Umbilical cord (tissue), 2 donors: Measurements from ENCODE around the gene CD9. TPM values are rescaled to one million over a fixed set of nuclear protein-coding genes. Genes with fewer than 3 reads are reported as not detected.
"Not testable (repeated sequence)": the region's sequence is repeated elsewhere in the genome, so short reads cannot be mapped to it uniquely, and the experiment has no call there.

Source experiments
- DNase-seq: peaks from one replicate; pipeline ENCODE4 v3.0.0-alpha.2; 2015; ENCODE audit warnings: low spot score
- total RNA-seq: library from RNA; depleted of rRNA; stranded (reverse); fragments of >200 nt; gene quantifications from one replicate; pipeline ENCODE4 v1.2.3, GENCODE V29; 2014; ENCODE audit warnings: low replicate concordance; ENCODE audit not compliant: insufficient read depth

The CD9 gene, protein sequence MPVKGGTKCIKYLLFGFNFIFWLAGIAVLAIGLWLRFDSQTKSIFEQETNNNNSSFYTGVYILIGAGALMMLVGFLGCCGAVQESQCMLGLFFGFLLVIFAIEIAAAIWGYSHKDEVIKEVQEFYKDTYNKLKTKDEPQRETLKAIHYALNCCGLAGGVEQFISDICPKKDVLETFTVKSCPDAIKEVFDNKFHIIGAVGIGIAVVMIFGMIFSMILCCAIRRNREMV
- 442 TPM for total RNA-seq

GRCh38 chr12:6200256-6201212 is at the start of gene CD9:
Gene CD9, plus strand, starts transcription at chr12:6200400. Its CDS starts 100 bp downstream, at chr12:6200500.
- DNase-seq: peak; percentile 66

GRCh38 chr12:6154730-6155459 is 45.3 kb upstream of the CD9 start:
- DNase-seq: no peak

DNA sequence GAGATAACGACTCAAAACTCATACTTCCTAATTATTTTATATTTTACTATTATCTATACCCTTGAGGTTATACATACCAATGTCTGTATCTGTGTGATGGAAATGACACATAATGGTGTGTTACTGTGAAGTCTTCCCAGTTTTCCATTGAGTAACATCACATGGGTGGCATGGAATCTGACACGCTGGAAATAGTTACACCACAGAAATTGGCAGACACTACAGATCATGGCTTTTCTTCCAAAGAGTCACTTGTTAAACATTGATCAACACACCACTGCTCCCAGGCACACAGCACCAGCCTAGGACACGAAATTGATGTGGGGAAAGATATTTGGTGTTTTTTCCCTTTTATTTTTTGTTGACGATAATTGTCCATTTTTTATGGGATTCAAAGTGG is 42.7 kb upstream of the CD9 start:
- no peak for DNase-seq

GRCh38 chr12:6158255-6158654 is 41.9 kb upstream of the CD9 start:
- DNase-seq: no peak

DNA sequence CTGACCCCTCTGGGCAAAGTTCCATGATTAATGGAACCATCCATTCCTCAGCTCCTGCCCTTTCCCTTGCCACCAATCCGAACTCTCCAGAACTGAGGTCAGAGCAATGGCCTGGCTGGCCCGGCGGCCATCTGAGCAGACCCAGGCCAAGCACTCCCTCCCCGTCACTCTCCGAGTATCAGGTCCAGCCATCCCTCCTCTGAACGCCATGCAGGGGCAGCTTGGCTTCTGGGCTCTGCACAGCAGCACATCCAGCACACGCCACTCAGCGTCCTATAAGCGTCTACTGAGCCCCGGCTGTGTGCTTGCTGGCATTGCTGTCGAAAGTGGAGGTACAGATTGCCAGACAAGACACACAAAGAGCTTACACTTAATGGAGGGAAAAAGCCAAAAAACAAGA is 41.5 kb upstream of the CD9 start:
- DNase-seq: no peak

DNA sequence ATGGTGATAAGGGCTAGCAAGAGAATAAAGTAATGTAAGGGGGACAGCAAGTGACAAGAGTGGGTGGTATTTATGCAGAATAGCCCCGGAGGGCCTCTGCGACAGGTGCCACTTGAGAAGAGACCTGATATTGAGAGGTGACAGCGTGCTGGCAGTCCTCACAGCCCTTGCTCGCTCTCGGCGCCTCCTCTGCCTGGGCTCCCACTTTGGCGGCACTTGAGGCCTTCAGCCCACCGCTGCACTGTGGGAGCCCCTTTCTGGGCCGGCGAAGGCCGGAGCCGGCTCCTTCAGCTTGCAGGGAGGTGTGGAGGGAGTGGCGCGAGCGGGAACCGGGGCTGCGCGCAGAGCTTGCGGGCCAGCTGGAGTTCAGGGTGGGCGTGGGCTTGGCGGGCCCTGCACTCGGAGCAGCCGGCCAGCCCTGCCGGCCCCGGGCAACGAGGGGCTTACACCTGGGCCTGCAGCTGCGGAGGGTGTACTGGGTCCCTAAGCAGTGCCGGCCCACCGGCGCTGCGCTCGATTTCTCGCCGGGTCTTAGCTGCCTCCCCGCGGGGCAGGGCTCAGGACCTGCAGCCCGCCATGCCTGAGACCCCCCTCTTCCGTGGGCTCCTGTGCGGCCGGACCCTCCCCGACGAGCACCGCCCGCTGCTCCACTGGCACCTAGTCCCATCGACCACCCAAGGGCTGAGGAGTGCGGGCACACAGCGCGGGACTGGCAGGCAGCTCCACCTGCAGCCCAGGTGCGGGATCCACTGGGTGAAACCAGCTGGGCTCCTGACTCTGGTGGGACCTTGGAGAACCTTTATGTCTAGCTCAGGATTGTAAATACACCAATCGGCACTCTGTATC is 40.8 kb upstream of the CD9 start:
- DNase-seq: not testable (repeated sequence)

- DNase-seq: not testable (repeated sequence)
Measured at GRCh38 chr12:6160049-6160649, 40.1 kb upstream of the CD9 start.

- peak; percentile 53 for DNase-seq
Measured at GRCh38 chr12:6161124-6161882, 38.9 kb upstream of the CD9 start.

DNA sequence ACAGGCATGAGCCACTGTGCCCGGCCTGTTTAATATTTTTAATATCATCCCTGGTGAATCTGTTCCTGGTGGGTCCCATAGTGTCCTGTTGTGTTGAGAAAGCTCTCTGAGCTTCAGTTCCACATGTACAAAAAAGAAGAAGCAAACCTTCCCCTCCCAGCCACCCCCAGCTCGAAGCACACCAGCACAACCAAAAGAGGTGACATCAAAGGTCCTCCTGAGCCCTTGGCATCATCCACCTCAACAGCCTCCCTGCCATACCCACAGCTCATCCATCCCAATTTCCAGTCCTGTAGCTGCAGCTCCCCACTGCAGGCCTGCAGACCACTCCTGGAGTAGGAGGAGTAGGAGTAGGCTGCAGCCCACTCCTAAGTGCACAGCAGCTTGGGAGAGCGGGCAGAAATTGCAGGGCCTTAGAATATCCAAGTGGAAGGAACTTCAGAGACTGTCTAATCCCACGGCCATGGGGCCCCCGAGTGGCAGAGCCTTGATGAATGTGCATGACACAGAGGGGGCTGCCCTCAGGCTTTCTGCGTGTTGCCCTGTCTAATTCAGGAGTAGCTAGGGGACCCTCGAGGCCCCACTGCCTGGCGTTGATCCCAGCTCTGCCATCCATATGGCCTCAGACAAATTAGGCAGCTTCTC is 36.7 kb upstream of the CD9 start:
- DNase-seq: no peak

DNA sequence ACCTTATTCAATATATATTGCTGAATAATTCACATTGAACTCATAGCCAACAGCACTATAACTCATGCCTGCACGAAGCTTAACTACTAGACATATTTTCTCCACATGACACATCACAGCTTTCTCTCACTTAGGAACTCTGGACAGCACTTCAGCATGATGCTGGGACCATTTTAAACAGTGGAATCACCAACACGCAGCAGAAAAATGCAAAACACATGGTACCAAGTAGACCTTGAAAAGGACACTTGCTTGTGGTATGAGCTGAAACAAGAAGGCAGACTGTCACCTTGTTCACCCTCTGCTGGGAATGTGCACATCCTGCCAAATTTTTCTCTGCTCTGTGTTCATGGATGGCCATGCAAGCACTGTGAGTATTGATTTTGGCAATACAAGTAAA is 34.8 kb upstream of the CD9 start:
- DNase-seq: no peak

GRCh38 chr12:6166808-6167207 is 33.4 kb upstream of the CD9 start:
- no peak for DNase-seq

GRCh38 chr12:6167327-6168280 is 32.6 kb upstream of the CD9 start:
- peak; percentile 89 for DNase-seq

DNA sequence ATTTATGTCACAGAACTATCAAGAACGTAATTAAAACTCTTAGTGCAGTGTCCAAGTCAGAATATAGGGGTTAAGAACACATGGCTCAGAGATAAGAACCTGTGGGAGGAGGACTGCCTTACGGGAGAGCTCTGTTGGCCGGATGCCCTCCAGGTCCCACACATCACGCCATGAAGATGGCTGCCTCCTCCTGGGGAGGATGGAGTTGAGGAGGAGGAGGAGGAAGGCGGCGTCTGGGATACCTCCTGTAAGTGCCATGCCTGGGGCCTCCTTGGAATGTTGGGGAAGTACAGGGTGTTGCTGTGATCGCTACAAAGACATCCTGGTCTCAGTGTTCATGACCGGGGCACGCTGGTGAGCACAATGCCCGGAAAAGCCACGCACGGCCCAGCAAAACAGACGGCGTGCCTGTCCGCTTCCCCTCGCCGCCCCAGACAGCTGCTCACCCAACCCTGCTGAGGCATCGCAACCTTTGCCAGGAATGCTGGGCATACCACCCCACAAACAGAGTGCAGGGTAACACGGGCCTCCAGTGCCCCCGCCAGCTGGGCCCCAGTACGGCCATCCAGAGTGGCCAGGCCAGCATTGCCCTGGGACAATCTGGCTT is 28.7 kb upstream of the CD9 start:
- DNase-seq: peak; percentile 55

DNA sequence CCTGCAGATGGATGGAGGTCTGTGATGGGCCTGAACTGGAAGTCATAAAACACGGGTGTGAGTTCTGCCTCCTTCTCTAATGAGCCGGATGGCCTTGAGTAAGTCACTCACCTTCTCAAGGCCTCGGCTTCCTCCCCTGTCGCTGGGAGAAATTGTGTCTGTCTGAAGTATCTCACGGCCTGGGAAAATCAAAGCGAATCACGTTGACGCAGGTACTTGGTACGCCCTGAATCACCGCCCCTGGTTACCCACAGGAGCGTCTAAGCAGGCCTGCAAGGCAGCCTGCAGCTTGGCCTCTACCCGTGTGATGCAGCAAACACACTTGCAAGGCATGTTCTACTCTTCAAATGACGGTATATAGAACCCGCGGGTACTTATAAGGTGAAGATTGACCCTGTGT is 28.1 kb upstream of the CD9 start:
- no peak for DNase-seq

DNA sequence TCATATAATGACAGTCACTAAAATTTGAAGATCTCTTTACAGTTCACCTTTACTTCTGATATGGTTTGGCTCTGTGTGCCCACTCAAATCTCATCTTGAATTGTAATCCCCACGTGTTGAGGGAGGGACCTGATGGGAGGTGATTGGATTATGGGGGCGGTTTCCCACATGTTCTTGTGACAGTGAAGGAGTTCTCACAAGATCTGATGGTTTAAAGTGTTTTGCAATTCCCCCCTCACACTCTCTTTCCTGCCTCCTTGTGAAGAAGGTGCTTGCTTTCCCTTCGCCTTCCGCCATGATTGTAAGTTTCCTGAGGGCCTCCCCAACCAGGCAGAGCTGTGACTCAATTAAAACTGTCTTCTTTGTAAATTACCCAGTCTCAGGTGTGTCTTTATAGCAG is 27.3 kb upstream of the CD9 start:
- DNase-seq: no peak

GRCh38 chr12:6177642-6178358 is 22.4 kb upstream of the CD9 start:
- DNase-seq: no peak
